HEK293 (cell line): Measurements from ENCODE around the gene OST4.
A peak's percentile ranks its signal among the peaks of the same experiment; 100 is the strongest.

Source experiments
- BCL11A ChIP-seq: fragments of 450-650 bp; formaldehyde crosslinking; IDR thresholded peaks from 2 replicates; pipeline ENCODE4 v1.5.1; 2016; ENCODE audit warnings: low read depth, missing biosample characterization, missing genetic modification characterization
- GLIS1 ChIP-seq: fragments of 450-650 bp; formaldehyde crosslinking; IDR thresholded peaks from 2 replicates; pipeline ENCODE4 v1.5.1; 2016; ENCODE audit warnings: missing biosample characterization, missing genetic modification characterization
- INSM2 ChIP-seq: fragments of 450-650 bp; formaldehyde crosslinking; IDR thresholded peaks from 2 replicates; pipeline ENCODE4 v1.5.1; 2016; ENCODE audit warnings: missing biosample characterization, missing genetic modification characterization
- PRDM10 ChIP-seq: fragments of 450-650 bp; formaldehyde crosslinking; IDR thresholded peaks from 2 replicates; pipeline ENCODE4 v1.5.1; 2016; ENCODE audit warnings: missing biosample characterization, missing genetic modification characterization
- SALL2 ChIP-seq: fragments of 450-650 bp; formaldehyde crosslinking; IDR thresholded peaks from 2 replicates; pipeline ENCODE4 v1.5.0; 2017; ENCODE audit warnings: missing biosample characterization, mild to moderate bottlenecking, missing genetic modification characterization, borderline replicate concordance
- SP2 ChIP-seq: fragments of 450-650 bp; formaldehyde crosslinking; IDR thresholded peaks from 2 replicates; pipeline ENCODE4 v1.5.1; 2016; ENCODE audit warnings: missing biosample characterization, missing genetic modification characterization
- ZNF132 ChIP-seq: fragments of 450-650 bp; formaldehyde crosslinking; IDR thresholded peaks from 2 replicates; pipeline ENCODE4 v1.5.1; 2017; ENCODE audit warnings: missing biosample characterization, missing genetic modification characterization, borderline replicate concordance
- ZNF169 ChIP-seq: fragments of 450-650 bp; formaldehyde crosslinking; IDR thresholded peaks from 2 replicates; pipeline ENCODE4 v1.5.1; 2016; ENCODE audit warnings: missing biosample characterization, missing genetic modification characterization
- ZNF24 ChIP-seq: fragments of 450-650 bp; formaldehyde crosslinking; IDR thresholded peaks from 2 replicates; pipeline ENCODE4 v1.5.1; 2016; ENCODE audit warnings: missing biosample characterization, missing genetic modification characterization
- ZNF266 ChIP-seq: fragments of 450-650 bp; formaldehyde crosslinking; IDR thresholded peaks from 2 replicates; pipeline ENCODE4 v1.5.1; 2016; ENCODE audit warnings: missing biosample characterization, missing genetic modification characterization, low read depth
- ZNF350 ChIP-seq: fragments of 450-650 bp; formaldehyde crosslinking; IDR thresholded peaks from 2 replicates; pipeline ENCODE4 v1.5.0; 2017; ENCODE audit warnings: missing biosample characterization, mild to moderate bottlenecking, missing genetic modification characterization
- ZNF626 ChIP-seq: fragments of 450-650 bp; sonication (Bioruptor Pico); formaldehyde crosslinking; IDR thresholded peaks from 2 replicates; pipeline ENCODE4 v1.5.1; 2018; ENCODE audit warnings: missing biosample characterization, missing genetic modification characterization, inconsistent platforms
- ZNF658 ChIP-seq: fragments of 450-650 bp; formaldehyde crosslinking; IDR thresholded peaks from 2 replicates; pipeline ENCODE4; 2016; ENCODE audit warnings: missing biosample characterization, missing genetic modification characterization
- ZNF692 ChIP-seq: fragments of 450-650 bp; formaldehyde crosslinking; IDR thresholded peaks from 2 replicates; pipeline ENCODE4 v1.5.1; 2016; ENCODE audit warnings: missing biosample characterization, missing genetic modification characterization
- ZNF777 ChIP-seq: fragments of 450-650 bp; formaldehyde crosslinking; IDR thresholded peaks from 2 replicates; pipeline ENCODE4 v1.5.1; 2017; ENCODE audit warnings: missing biosample characterization, missing genetic modification characterization, borderline replicate concordance
- ZNF791 ChIP-seq: fragments of 450-650 bp; formaldehyde crosslinking; IDR thresholded peaks from 2 replicates; pipeline ENCODE4 v1.5.1; 2016; ENCODE audit warnings: missing biosample characterization, missing genetic modification characterization
- ZSCAN23 ChIP-seq: fragments of 450-650 bp; formaldehyde crosslinking; IDR thresholded peaks from 2 replicates; pipeline ENCODE4 v1.5.1; 2016; ENCODE audit warnings: missing biosample characterization, missing genetic modification characterization
- ZSCAN4 ChIP-seq: fragments of 450-650 bp; formaldehyde crosslinking; IDR thresholded peaks from 2 replicates; pipeline ENCODE4 v1.5.1; 2017; ENCODE audit warnings: missing biosample characterization, missing genetic modification characterization

Gene OST4

GRCh38 chr2:27086724-27087593 is 15.5 kb upstream of the OST4 start, which contains the start of gene KHK (continued):
- TF ChIP-seq SP2 (tag by site-specific recombination) (peak; percentile 27; the same call in 1 of the 2 replicates), GLIS1 (tag by site-specific recombination) (peak; percentile 18), ZSCAN4 (no peak), ZNF777 (no peak), ZNF658 (tag by site-specific recombination) (no peak), ZNF24 (tag by site-specific recombination) (no peak), ZNF350 (tag by site-specific recombination) (no peak), ZNF626 (tag by site-specific recombination) (no peak), ZNF692 (tag by site-specific recombination) (0 out of 2 replicates have a peak, but pooled peaks have one; percentile 9), SALL2 (tag by site-specific recombination) (no peak), ZNF266 (tag by site-specific recombination) (no peak), ZSCAN23 (tag by site-specific recombination) (no peak), BCL11A (tag by site-specific recombination) (no peak), PRDM10 (tag by site-specific recombination) (no peak), ZNF791 (tag by site-specific recombination) (no peak), ZNF169 (tag by site-specific recombination) (no peak), INSM2 (no peak), ZNF132 (tag by site-specific recombination) (no peak)
